Gastrocnemius medialis (tissue), 4 donors: ENCODE results near the gene AMN1.

ENCODE experiments used
- CTCF ChIP-seq, 5 experiments: fragments of 450-650 bp in 3 of 5; fragments of 200-600 bp in 2 of 5; sonication (generic) in 2 of 5; IDR thresholded peaks in 4 of 5; conservative IDR thresholded peaks in 1 of 5; 1 replicate in 4 of 5; 2 replicates in 1 of 5; pipeline ENCODE4 v1.5.1; 2016 to 2019; ENCODE audit warnings: antibody characterized with exemption in 5 of 5, mild to moderate bottlenecking in 3 of 5, moderate library complexity in 3 of 5
- POLR2A ChIP-seq, 2 donors: fragments of 450-650 bp; IDR thresholded peaks; one replicate each; pipeline ENCODE4 v1.6.1; 2017; ENCODE audit warnings: antibody characterized with exemption in 2 of 2, mild to moderate bottlenecking in 2 of 2, moderate library complexity in 2 of 2

DNA sequence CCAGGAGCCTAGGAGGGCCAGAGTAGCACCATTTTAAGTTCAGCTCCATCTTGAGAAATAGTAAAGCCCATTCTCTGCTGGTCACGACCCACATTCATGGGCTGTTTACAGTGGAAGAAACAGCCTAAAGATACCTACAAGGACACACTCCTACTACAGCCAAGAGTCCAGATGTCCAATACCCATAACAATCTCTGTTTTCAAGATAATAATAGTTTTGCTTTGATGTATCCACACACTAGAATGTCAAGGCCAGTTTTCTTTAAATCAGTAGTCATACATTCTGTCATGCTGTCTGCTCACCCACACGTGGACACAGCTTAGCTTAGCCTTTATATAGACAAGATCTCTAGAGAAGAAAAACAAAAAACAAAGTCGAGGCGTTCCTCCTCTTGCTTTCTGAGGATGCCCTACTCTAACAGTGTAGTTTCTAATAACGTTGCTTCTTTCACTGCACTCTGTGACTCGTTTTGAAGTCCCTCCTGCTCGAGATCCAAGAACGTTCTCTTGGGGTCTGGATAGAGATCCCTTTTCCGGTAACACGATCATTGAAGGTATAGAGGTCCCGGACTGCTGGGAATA lies 87.2 kb downstream of the AMN1 start:
- TF ChIP-seq CTCF (IDR thresholded peaks at IDR 0.05 in 4 of 5, conservative IDR thresholded peaks at IDR 0.05 in 1 of 5) = no peak
- no peak for TF ChIP-seq POLR2A (IDR thresholded peaks at IDR 0.05)
